Globus pallidus (tissue), 1 donor: ENCODE results near the gene CREBBP.

Source experiments
- DNase-seq: peaks from one replicate; pipeline ENCODE4 v3.0.0-alpha.2; 2015; ENCODE audit warnings: low spot score

Gene CREBBP

GRCh38 chr16:3767333-3767986, 113.1 kb downstream of the CREBBP start:
- DNase-seq, result no peak

GRCh38 chr16:3766177-3766576, 114.3 kb downstream of the CREBBP start:
- DNase-seq, result no peak

GRCh38 chr16:3764409-3764808, 116.1 kb downstream of the CREBBP start:
- no peak for DNase-seq

DNA sequence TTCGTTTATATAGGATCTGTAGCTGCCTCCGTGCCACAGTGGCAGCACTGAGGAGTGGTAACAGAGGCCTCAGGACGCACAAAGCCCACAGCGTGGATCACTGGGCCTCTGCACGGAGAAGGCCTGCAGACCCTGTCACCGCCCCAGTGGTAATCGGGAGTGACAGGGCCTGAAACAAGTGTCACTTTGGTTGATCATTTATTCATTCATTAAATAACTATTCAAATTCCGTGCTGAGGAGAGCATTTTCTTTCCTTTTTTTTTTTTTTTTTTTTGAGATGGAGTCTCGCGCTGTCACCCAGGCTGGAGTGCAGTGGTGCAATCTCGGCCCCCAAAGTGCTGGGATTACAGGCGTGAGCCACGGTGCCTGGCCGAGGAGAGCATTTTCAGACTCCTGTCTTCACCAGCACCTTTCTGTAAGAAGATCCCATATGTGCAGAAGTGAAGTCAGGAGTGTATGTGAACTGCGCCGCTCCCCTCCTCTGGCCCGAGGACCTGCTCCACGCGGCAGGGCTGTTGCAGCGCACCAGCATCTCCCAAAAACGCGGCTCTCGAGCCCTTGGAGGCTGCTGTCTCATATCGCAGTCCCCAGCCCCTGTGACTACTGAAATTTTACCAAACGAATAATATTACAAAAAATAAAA, 118.3 kb downstream of the CREBBP start:
- DNase-seq, result no peak

DNA sequence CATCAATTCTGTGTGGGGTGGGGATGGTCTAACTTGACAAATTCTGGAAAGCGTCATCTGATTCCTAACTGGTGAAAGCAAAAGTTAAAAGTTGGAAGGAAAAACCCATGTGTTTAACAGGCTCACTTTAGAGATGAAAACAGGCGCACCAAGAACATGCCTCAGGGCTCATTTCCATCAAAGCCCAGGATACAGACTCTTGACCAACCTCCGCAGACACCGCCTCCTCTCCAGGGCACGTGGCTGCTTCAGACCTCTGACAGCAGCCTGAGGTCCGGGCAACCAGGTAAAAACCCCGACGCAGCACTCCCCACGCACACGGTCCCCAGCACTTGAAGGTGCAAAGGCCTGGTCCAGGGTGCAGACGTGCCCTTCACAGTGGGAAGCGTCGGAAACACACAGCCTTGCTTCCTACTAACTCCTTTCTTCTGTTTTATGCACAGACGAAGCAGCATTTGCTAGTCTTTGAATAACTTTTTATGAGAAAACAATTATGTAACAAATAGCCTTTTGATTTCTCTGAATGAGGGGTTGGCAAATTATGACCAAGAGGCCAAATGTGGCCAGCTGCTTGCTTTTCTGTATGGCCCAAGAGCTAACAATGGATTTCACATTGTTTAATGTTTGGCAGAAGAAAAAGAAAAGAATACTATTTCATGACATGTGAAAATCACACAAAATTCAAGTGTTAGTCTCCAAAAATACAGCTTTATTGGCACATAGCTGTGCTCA, 119.0 kb downstream of the CREBBP start:
- peak; percentile 75 for DNase-seq

DNA sequence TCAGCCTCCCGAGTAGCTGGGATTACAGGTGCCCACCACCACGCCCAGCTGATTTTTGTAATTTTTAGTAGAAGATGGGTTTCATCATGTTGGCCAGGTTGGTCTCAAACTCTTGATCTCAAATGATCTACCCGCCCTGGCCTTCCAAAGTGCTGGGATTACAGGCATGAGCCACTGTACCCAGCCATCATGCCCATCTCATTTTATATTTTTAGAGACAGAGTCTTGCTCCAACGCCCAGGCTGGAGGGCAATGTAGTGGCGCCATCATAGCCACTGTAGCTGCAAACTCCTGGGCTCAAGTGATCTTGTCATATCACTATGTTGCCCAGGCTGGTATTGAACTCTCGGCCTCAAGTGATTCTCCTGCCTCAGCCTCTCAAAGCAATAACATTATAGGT, 120.0 kb downstream of the CREBBP start:
- no peak for DNase-seq

GRCh38 chr16:3759736-3760135, 120.8 kb downstream of the CREBBP start:
- no peak for DNase-seq

- DNase-seq, result no peak
Measured at GRCh38 chr16:3756113-3756512, 124.4 kb downstream of the CREBBP start.

DNA sequence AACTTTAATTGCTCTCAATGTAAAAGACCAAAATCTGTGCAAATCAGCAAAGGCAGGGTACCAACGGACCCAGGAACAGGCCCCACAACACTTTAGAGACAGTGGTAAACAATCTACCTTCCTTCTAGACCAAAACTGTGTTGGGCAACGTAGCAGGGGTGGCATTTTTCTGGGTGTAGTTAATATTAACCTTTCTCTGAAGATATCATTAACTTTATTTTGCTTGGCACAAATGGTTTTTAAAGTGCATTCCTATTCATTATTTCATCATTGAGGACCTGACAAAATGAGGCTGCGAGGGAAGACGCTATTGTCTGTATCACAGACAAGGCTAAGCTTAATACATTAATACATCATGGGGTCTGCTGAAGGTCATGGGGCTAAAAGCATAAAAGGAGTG, 125.3 kb downstream of the CREBBP start:
- DNase-seq, result no peak

DNA sequence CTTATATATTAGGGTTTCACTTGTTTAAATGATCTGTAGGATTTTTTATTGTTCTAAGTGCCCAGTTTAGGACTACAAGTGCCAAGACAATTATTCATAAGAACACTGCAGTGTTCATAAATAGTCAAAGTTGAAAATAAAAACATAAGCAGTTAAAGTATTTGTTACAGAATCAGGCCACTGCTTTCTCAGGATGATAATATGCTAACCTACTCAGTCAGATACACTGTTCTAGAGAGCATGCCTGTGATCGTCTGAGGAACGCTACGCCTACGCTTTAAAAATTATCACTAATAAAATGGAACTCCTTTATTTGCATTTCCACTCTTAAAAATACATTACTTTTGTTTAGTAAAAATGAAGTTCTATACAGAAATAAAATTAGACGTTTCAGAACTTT, 125.7 kb downstream of the CREBBP start:
- no peak for DNase-seq

GRCh38 chr16:3754081-3754703, 126.3 kb downstream of the CREBBP start:
- DNase-seq, result no peak

GRCh38 chr16:3752984-3753383, 127.5 kb downstream of the CREBBP start:
- DNase-seq, result no peak

GRCh38 chr16:3751878-3752277, 128.6 kb downstream of the CREBBP start:
- no peak for DNase-seq

GRCh38 chr16:3748307-3748706, 132.2 kb downstream of the CREBBP start:
- no peak for DNase-seq

- DNase-seq, result no peak
Measured at GRCh38 chr16:3745751-3746355, 134.7 kb downstream of the CREBBP start.

- no peak for DNase-seq
Measured at GRCh38 chr16:3744018-3744417, 136.5 kb downstream of the CREBBP start.

GRCh38 chr16:3740934-3741333, 139.6 kb downstream of the CREBBP start:
- no peak for DNase-seq

- DNase-seq, result no peak
Measured at GRCh38 chr16:3740186-3740585, 140.3 kb downstream of the CREBBP start.

DNA sequence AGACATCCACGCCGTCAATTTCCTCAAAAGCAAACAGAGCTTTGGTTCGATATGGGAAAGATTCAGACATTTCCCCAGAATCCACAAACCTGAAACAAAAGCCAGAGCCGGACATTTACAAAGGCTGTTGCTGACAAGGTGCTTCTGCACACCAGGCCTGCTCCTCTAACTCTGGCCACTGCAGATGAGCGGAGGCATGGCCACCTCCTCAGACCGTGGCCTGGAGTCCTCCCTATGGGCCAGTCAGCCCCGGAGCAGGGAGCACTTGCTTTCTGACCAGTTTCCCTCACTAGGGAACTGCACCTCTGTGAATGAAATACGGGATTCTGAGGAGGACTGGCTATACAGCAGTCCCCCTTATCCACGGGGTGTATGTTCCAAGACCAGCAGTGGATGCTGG, 140.9 kb downstream of the CREBBP start:
- no peak for DNase-seq

DNA sequence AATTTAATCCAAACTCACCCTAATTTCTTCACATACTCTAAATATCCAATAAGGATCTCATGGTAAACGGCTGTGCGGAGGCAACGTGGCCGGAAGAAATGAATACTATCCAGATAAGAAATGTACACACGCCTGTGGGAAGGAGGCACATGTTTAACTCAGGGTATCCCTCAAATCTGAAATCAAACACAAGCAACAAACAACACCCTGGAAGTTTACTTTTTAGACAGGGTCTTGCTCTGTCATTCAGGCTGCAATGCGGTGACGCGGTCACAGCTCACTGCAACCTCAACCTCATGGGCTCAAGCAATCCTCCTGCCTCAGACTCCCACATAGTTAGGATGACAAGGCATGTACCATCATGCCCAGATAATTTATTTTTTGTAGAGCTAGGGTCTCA, 142.0 kb downstream of the CREBBP start:
- DNase-seq, result no peak

DNA sequence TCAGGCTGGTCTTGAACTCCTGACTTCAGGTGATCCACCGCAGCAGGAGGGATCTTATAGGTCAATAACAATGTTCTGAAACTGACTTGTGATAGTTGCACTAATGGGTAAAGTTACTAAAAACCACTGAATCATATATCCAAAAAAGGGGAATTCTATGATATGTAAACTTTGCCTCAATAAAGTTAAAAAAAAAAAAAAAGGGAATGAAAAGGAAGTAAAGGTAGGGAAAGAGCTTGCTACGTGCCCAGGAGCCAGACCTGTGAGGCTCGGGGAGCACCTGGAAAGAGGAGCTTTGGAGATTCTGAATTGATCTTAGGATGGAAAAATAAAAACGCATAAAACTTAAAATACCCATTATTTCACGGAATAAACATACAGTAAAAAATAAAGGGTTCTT, 142.4 kb downstream of the CREBBP start:
- DNase-seq, result no peak

- DNase-seq, result no peak
Measured at GRCh38 chr16:3737181-3737580, 143.3 kb downstream of the CREBBP start.

GRCh38 chr16:3736116-3736515, 144.4 kb downstream of the CREBBP start:
- no peak for DNase-seq
